Calu3 (cell line): ENCODE measurements around the gene SPG11. TPM values are rescaled to one million over a fixed set of nuclear protein-coding genes. Genes with fewer than 3 reads are reported as not detected.
"Not testable (repeated sequence)": the region's sequence is repeated elsewhere in the genome, so short reads cannot be mapped to it uniquely, and the experiment has no call there.

Experiments
- BruUV-seq: library from RNA; stranded (reverse); fragments of 400-500 nt; replicated peaks from 2 replicates; lab custom pipeline; 2021; lab: Mats Ljungman, UMichigan
- CTCF ChIA-PET: fragments of 300-600 bp; sonication (Branson Sonifier 250); formaldehyde crosslinking; loops from one replicate; lab custom pipeline; 2022; ENCODE audit warnings: antibody characterized with exemption; lab: Charles Lee
- DNase-seq: peaks from one replicate; pipeline ENCODE4 v3.0.0; 2022
- H3K27ac Mint-ChIP-seq: one replicate; pipeline ENCODE4 v1.8.0; 2022; ENCODE audit warnings: mixed read lengths; ENCODE audit not compliant: unreplicated experiment
- H3K27me3 Mint-ChIP-seq: one replicate; pipeline ENCODE4 v1.8.0; 2022; ENCODE audit warnings: mixed read lengths; ENCODE audit not compliant: unreplicated experiment
- H3K36me3 Mint-ChIP-seq: one replicate; pipeline ENCODE4 v1.8.0; 2022; ENCODE audit warnings: mild to moderate bottlenecking, moderate library complexity, mixed read lengths; ENCODE audit not compliant: insufficient read depth, unreplicated experiment
- H3K4me1 Mint-ChIP-seq: one replicate; pipeline ENCODE4 v1.8.0; 2022; ENCODE audit warnings: mild to moderate bottlenecking, low read depth, mixed read lengths; ENCODE audit not compliant: unreplicated experiment
- H3K4me3 Mint-ChIP-seq: one replicate; pipeline ENCODE4 v1.8.0; 2022; ENCODE audit warnings: mild to moderate bottlenecking, low read depth, moderate library complexity, mixed read lengths; ENCODE audit not compliant: unreplicated experiment
- H3K9me3 Mint-ChIP-seq: one replicate; pipeline ENCODE4 v1.8.0; 2022; ENCODE audit warnings: low read depth, mixed read lengths; ENCODE audit not compliant: unreplicated experiment
- intact Hi-C: fragments of 100-400 bp; cut with micrococcal nuclease; formaldehyde crosslinking; loops from one replicate; pipeline ENCODE4 v1.10.0; 2022; ENCODE audit not compliant: unreplicated experiment
- total RNA-seq: library from RNA; stranded (reverse); gene quantifications from 2 replicates; pipeline ENCODE4 v1.2.3, GENCODE V29; 2022
- TF ChIP-seq, protein P1 (sequence below): fragments of 200-600 bp; IDR thresholded peaks from one replicate; pipeline ENCODE4 v1.8.0; 2022; ENCODE audit warnings: antibody characterized with exemption; ENCODE audit not compliant: unreplicated experiment

SPG11 gene
- total RNA-seq, 1 experiment from 2014 or later: 36.6 TPM

DNA sequence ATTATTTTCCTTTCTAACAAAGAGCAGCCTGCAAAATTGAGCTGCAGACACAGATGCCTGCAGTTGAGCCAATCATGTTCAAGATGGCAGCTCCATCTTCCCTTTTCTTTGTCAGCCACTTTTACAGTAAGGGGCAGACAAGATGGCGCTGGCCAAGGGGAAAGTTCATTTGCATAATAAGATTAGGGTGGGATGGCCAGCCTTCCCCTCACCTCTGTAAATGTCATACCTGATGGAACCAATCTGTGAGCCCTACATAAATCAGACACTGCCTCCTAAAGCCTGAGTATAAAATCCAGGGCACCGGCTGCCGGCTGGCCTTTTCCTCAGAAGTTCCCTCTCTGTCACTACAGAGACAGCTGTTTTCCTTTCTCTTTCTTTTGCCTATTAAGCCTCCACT lies 31.8 kb upstream of the SPG11 start:
- Mint-ChIP-seq H3K27me3 (peaks cover 10% of the 10 kb centered on the region), H3K4me1 (no peaks in the 10 kb centered on the region), H3K9me3 (no peaks in the 10 kb centered on the region), H3K36me3 (no peaks in the 10 kb centered on the region), H3K27ac (no peak overlapping the region), H3K4me3 (no peak overlapping the region)
- CTCF ChIA-PET: no interaction called here
- DNase-seq: no peak
- TF ChIP-seq, protein P1, sequence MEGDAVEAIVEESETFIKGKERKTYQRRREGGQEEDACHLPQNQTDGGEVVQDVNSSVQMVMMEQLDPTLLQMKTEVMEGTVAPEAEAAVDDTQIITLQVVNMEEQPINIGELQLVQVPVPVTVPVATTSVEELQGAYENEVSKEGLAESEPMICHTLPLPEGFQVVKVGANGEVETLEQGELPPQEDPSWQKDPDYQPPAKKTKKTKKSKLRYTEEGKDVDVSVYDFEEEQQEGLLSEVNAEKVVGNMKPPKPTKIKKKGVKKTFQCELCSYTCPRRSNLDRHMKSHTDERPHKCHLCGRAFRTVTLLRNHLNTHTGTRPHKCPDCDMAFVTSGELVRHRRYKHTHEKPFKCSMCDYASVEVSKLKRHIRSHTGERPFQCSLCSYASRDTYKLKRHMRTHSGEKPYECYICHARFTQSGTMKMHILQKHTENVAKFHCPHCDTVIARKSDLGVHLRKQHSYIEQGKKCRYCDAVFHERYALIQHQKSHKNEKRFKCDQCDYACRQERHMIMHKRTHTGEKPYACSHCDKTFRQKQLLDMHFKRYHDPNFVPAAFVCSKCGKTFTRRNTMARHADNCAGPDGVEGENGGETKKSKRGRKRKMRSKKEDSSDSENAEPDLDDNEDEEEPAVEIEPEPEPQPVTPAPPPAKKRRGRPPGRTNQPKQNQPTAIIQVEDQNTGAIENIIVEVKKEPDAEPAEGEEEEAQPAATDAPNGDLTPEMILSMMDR: no peak
- BruUV-seq: no TSS peak
- intact Hi-C loops: no loop called here

DNA sequence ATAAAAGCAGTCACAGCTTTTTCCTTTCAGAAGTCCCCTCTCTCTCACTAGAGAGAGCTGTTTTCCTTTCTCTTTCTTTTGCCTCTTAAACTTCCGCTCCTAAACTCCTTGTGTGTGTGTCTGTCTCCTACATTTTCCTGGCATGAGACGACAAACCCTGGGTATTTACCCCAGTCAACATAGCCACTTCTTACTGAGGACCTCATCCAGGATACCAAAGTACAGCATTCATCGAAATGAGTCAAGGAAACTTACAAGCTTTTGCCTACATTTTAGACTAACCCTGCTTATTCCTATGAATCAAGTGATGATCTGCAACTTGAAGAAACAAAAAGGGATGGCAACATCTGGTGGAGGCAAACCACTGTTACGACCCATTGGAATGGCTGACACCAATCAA lies 31.0 kb upstream of the SPG11 start:
- H3K27ac Mint-ChIP-seq: no peak overlapping the region
- H3K4me3 Mint-ChIP-seq: no peak overlapping the region
- H3K27me3 Mint-ChIP-seq: peaks cover 10% of the 10 kb centered on the region
- CTCF ChIA-PET: no interaction called here
- TF ChIP-seq, protein P1: no peak
- no peak for DNase-seq
- no peaks in the 10 kb centered on the region for H3K9me3 Mint-ChIP-seq
- H3K4me1 Mint-ChIP-seq: no peaks in the 10 kb centered on the region
- no peaks in the 10 kb centered on the region for H3K36me3 Mint-ChIP-seq
- intact Hi-C loops: no loop called here
- no TSS peak for BruUV-seq

DNA sequence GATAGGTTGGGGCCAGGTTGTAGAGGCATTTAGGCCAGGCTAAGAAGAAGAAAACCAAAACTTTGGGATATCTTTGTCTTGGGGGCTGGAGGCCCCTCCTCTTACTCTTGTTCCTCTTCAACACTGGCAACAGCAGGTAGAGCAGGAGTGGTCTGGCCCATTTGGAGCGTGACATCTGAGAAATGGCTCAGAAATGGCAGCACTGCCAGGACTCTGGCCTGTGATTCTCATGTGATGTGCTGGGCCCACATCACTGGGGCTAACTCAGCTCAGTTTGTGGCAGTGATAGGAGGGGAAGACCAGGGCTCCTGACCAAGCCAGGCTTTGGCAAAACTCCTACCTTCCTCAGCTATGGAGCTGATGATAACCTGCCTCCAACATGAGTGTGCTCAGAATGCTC lies 29.2 kb upstream of the SPG11 start:
- H3K4me1 Mint-ChIP-seq: no peaks in the 10 kb centered on the region
- no TSS peak for BruUV-seq
- no peak for DNase-seq
- H3K9me3 Mint-ChIP-seq: no peaks in the 10 kb centered on the region
- H3K27me3 Mint-ChIP-seq: peaks cover 10% of the 10 kb centered on the region
- no peak overlapping the region for H3K4me3 Mint-ChIP-seq
- no peak overlapping the region for H3K27ac Mint-ChIP-seq
- TF ChIP-seq, protein P1: no peak
- CTCF ChIA-PET: no interaction called here
- intact Hi-C loops: no loop called here
- no peaks in the 10 kb centered on the region for H3K36me3 Mint-ChIP-seq

DNA sequence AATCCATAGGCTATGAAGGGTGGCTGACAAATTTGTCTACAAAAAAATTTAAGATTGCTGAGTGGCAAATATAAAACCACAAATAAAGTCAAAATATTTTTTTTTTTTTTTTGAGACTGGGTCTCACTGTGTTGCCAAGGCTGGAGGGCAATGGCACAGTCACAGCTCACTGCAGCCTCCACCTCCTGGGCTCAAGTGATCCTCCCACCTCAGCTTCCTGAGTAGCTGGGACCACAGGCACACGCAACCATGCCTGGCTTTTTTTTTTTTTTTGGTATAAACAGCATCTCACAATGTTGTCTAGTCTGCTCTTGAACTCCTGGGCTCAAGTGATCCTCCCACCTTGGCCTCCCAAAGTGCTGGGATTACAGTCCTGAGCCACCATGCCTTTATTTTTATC lies 26.8 kb upstream of the SPG11 start:
- H3K4me1 Mint-ChIP-seq, H3K9me3 Mint-ChIP-seq, H3K27ac Mint-ChIP-seq, H3K4me3 Mint-ChIP-seq, DNase-seq, H3K27me3 Mint-ChIP-seq, intact Hi-C loops, H3K36me3 Mint-ChIP-seq, BruUV-seq, CTCF ChIA-PET: not testable (repeated sequence)

DNA sequence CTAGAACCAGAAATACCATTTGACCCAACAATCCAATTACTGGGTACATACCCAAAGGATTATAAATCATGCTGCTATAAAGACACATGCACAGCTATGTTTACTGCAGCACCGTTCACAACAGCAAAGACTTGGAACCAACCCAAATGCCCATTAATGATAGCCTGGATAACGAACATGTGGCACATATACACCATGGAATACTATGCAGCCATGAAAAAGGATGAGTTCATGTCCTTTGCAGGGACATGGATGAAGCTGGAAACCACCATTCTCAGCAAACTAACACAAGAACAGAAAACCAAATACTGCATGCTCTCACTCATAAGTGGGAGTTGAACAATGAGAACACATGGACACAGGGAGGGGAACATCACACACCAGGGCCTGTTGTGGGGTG lies 25.9 kb upstream of the SPG11 start:
- BruUV-seq, H3K27ac Mint-ChIP-seq, CTCF ChIA-PET, H3K27me3 Mint-ChIP-seq, H3K36me3 Mint-ChIP-seq, H3K9me3 Mint-ChIP-seq, H3K4me1 Mint-ChIP-seq, intact Hi-C loops, H3K4me3 Mint-ChIP-seq, DNase-seq: not testable (repeated sequence)

DNA sequence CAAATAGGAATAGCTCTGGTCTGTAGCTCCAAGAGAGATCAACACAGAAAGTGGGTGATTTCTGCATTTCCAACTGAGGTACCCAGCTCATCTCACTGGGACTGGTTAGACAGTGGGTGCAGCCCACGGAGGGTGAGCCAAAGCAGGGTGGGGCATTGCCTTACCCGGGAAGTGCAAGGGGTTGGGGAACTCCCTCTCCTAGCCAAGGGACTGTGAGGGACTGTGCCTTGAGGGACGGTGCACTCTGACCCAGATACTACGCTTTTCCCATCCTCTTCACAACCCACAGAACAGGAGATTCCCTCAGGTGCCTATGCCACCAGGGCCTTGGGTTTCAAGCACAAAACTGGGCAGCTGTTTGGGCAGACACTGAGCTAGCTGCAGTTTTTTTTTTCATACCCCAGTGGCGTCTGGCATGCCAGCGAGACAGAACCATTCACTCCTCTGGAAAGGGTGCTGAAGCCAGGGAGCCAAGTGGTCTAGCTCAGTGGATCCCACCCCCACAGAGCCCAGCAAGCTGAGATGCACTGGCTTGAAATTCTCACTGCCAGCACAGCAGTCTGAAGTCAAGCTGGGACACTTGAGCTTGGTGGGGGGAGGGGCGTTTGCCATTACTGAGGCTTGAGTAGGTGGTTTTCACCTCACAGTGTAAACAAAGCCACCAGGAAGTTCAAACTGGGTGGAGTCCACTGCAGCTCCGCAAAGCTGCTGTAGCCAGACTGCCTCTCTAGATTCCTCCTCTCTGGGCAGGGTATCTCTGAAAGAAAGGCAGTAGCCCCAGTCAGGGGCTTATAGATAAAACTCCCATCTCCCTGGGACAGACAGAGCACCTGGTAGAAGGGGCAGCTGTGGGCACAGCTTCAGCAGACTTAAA lies 19.6 kb upstream of the SPG11 start:
- H3K4me1 Mint-ChIP-seq: peaks cover 12% of the 10 kb centered on the region
- H3K27me3 Mint-ChIP-seq, H3K36me3 Mint-ChIP-seq, BruUV-seq, H3K9me3 Mint-ChIP-seq: not testable (repeated sequence)
- CTCF ChIA-PET: interaction anchor here (0.7 to 2.5 kb wide), 3 partner anchors 20 to 46 kb away, joined by 3 to 9 read pairs (median 3); partner anchors contain the start of genes B2M, PATL2 and SPG11
- peak overlapping the region; percentile 32 for H3K4me3 Mint-ChIP-seq
- peak overlapping the region; percentile 20 for H3K27ac Mint-ChIP-seq
- DNase-seq: peak; percentile 74
- intact Hi-C loops: loop anchor here (1.0 kb wide), 1 partner anchor 29 kb away; no protein-coding TSS in a partner anchor
